Neural cell (in vitro differentiated cells): ENCODE data around the gene PLXNA3.

ENCODE experiments used
- CTCF ChIP-seq: fragments of 450-650 bp; IDR thresholded peaks from 2 replicates; pipeline ENCODE4 v1.5.1; 2014; ENCODE audit warnings: antibody characterized with exemption, mild to moderate bottlenecking, moderate library complexity; ENCODE audit not compliant: poor library complexity, severe bottlenecking
- EP300 ChIP-seq: fragments of 450-650 bp; conservative IDR thresholded peaks from 2 replicates; pipeline ENCODE4 v1.6.1; 2014; ENCODE audit warnings: antibody characterized with exemption, mild to moderate bottlenecking, moderate library complexity; ENCODE audit not compliant: poor library complexity, severe bottlenecking
- POLR2AphosphoS5 ChIP-seq: IDR thresholded peaks from 2 replicates; pipeline ENCODE4 v1.6.1; 2012
- TAF1 ChIP-seq: IDR thresholded peaks from 2 replicates; pipeline ENCODE4 v1.6.1; 2012; ENCODE audit warnings: low read depth
- TF ChIP-seq, protein P1 (sequence below): IDR thresholded peaks from 2 replicates; pipeline ENCODE4 v1.6.1; 2012; ENCODE audit warnings: borderline replicate concordance

GRCh38 chrX:154519389-154519788, 61.3 kb downstream of the PLXNA3 start:
- TF ChIP-seq CTCF = no peak
- TF ChIP-seq, protein P1, sequence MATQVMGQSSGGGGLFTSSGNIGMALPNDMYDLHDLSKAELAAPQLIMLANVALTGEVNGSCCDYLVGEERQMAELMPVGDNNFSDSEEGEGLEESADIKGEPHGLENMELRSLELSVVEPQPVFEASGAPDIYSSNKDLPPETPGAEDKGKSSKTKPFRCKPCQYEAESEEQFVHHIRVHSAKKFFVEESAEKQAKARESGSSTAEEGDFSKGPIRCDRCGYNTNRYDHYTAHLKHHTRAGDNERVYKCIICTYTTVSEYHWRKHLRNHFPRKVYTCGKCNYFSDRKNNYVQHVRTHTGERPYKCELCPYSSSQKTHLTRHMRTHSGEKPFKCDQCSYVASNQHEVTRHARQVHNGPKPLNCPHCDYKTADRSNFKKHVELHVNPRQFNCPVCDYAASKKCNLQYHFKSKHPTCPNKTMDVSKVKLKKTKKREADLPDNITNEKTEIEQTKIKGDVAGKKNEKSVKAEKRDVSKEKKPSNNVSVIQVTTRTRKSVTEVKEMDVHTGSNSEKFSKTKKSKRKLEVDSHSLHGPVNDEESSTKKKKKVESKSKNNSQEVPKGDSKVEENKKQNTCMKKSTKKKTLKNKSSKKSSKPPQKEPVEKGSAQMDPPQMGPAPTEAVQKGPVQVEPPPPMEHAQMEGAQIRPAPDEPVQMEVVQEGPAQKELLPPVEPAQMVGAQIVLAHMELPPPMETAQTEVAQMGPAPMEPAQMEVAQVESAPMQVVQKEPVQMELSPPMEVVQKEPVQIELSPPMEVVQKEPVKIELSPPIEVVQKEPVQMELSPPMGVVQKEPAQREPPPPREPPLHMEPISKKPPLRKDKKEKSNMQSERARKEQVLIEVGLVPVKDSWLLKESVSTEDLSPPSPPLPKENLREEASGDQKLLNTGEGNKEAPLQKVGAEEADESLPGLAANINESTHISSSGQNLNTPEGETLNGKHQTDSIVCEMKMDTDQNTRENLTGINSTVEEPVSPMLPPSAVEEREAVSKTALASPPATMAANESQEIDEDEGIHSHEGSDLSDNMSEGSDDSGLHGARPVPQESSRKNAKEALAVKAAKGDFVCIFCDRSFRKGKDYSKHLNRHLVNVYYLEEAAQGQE = no peak
- no peak for TF ChIP-seq EP300
- no peak for TF ChIP-seq TAF1
- no peak for TF ChIP-seq POLR2AphosphoS5
